H9 (cell line): ENCODE data around the gene NPAT. TPM values are rescaled to one million over a fixed set of nuclear protein-coding genes. Genes with fewer than 3 reads are reported as not detected.

ENCODE experiments used
- DNase-seq: peaks from one replicate; pipeline ENCODE4 v3.0.0-alpha.2; 2017
- H2AFZ ChIP-seq: one replicate; pipeline ENCODE4 v1.6.1; 2013; ENCODE audit warnings: mild to moderate bottlenecking, low read length, control low read depth, moderate library complexity
- H2AK5ac ChIP-seq: 2 replicates; pipeline ENCODE4 v1.6.1; 2013; ENCODE audit warnings: low read length, control low read depth, mixed read lengths; ENCODE audit not compliant: insufficient read length
- H2BK120ac ChIP-seq: one replicate; pipeline ENCODE4 v1.6.1; 2013; ENCODE audit warnings: low read depth, mild to moderate bottlenecking, low read length, control low read depth, inconsistent platforms; ENCODE audit not compliant: poor library complexity, severe bottlenecking
- H2BK12ac ChIP-seq: 2 replicates; pipeline ENCODE4 v1.6.1; 2013; ENCODE audit warnings: low read length, control low read depth, mixed read lengths, low read depth; ENCODE audit not compliant: insufficient read length
- H2BK15ac ChIP-seq: 2 replicates; pipeline ENCODE4 v1.6.1; 2013; ENCODE audit warnings: low read depth, low read length, control low read depth
- H2BK20ac ChIP-seq: one replicate; pipeline ENCODE4 v1.6.1; 2013; ENCODE audit warnings: low read depth, mild to moderate bottlenecking, low read length, control low read depth, inconsistent platforms; ENCODE audit not compliant: poor library complexity, severe bottlenecking
- H2BK5ac ChIP-seq: 2 replicates; pipeline ENCODE4 v1.6.1; 2013; ENCODE audit warnings: low read length, control low read depth, mixed read lengths; ENCODE audit not compliant: insufficient read length
- H3K14ac ChIP-seq: 2 replicates; pipeline ENCODE4 v1.6.1; 2013; ENCODE audit warnings: low read length, control low read depth; ENCODE audit not compliant: insufficient read depth
- H3K18ac ChIP-seq: 2 replicates; pipeline ENCODE4 v1.6.1; 2013; ENCODE audit warnings: low read depth, mild to moderate bottlenecking, mixed read lengths, low read length, control low read depth; ENCODE audit not compliant: insufficient read length
- H3K23ac ChIP-seq: 2 replicates; pipeline ENCODE4 v1.6.1; 2013; ENCODE audit warnings: low read length, control low read depth, mixed read lengths, low read depth; ENCODE audit not compliant: insufficient read length
- H3K23me2 ChIP-seq: 2 replicates; pipeline ENCODE4 v1.6.1; 2013; ENCODE audit warnings: low read depth, mild to moderate bottlenecking, mixed read lengths, low read length, control low read depth; ENCODE audit not compliant: insufficient read length, poor library complexity, severe bottlenecking
- H3K27ac ChIP-seq: 2 replicates; pipeline ENCODE4 v1.5.1; 2013; ENCODE audit warnings: low read length, control low read depth, mixed read lengths, low read depth; ENCODE audit not compliant: insufficient read length
- H3K27me3 ChIP-seq: 2 replicates; pipeline ENCODE4 v1.6.1; 2013; ENCODE audit warnings: low read length, control low read depth, inconsistent platforms; ENCODE audit not compliant: insufficient read depth
- H3K4ac ChIP-seq: 2 replicates; pipeline ENCODE4 v1.6.1; 2013; ENCODE audit warnings: low read depth, mild to moderate bottlenecking, control low read depth, inconsistent platforms, low read length, moderate library complexity
- H3K4me1 ChIP-seq: 2 replicates; pipeline ENCODE4 v1.6.1; 2013; ENCODE audit warnings: low read length, control low read depth, inconsistent platforms; ENCODE audit not compliant: insufficient read depth
- H3K4me2 ChIP-seq: 2 replicates; pipeline ENCODE4 v1.6.1; 2013; ENCODE audit warnings: low read length, control low read depth, mixed read lengths; ENCODE audit not compliant: insufficient read length, insufficient read depth
- H3K56ac ChIP-seq: 2 replicates; pipeline ENCODE4 v1.6.1; 2013; ENCODE audit warnings: low read depth, mild to moderate bottlenecking, mixed read lengths, low read length, control low read depth; ENCODE audit not compliant: insufficient read length
- H3K79me1 ChIP-seq: 2 replicates; pipeline ENCODE4 v1.6.1; 2013; ENCODE audit warnings: low read depth, mild to moderate bottlenecking, moderate library complexity, low read length, control low read depth, inconsistent platforms; ENCODE audit not compliant: insufficient read depth, poor library complexity, severe bottlenecking
- H3K79me2 ChIP-seq: 2 replicates; pipeline ENCODE4 v1.6.1; 2013; ENCODE audit warnings: low read length, control low read depth, inconsistent platforms; ENCODE audit not compliant: insufficient read depth
- H3K9ac ChIP-seq: 2 replicates; pipeline ENCODE4 v1.6.1; 2013; ENCODE audit warnings: low read length, control low read depth, mixed read lengths; ENCODE audit not compliant: insufficient read length; ENCODE audit errors: extremely low read depth
- H3K9me3 ChIP-seq: one replicate; pipeline ENCODE4 v1.6.1; 2013; ENCODE audit warnings: low read depth, low read length, inconsistent platforms; ENCODE audit not compliant: control insufficient read depth
- H3T11ph ChIP-seq: one replicate; pipeline ENCODE4 v1.6.1; 2013; ENCODE audit warnings: mild to moderate bottlenecking, low read length, control low read depth, inconsistent platforms
- H4K20me1 ChIP-seq: one replicate; pipeline ENCODE4 v1.6.1; 2013; ENCODE audit not compliant: control insufficient read depth, insufficient read length, insufficient read depth
- H4K5ac ChIP-seq: 2 replicates; pipeline ENCODE4 v1.6.1; 2013; ENCODE audit warnings: low read depth, mild to moderate bottlenecking, mixed read lengths, low read length, control low read depth; ENCODE audit not compliant: insufficient read length
- H4K8ac ChIP-seq: replicated peaks from 2 replicates; pipeline ENCODE4 v1.6.1; 2013; ENCODE audit warnings: low read length, control low read depth, mixed read lengths, low read depth; ENCODE audit not compliant: insufficient read length
- H4K91ac ChIP-seq: 2 replicates; pipeline ENCODE4 v1.6.1; 2013; ENCODE audit warnings: low read depth, mild to moderate bottlenecking, moderate library complexity, mixed read lengths, low read length, control low read depth; ENCODE audit not compliant: insufficient read length
- H3K27ac Mint-ChIP-seq, 3 experiments: 2 replicates in 2 of 3; 3 replicates in 1 of 3; pipeline ENCODE4 v1.8.0; 2020 to 2021; ENCODE audit warnings: mixed read lengths in 3 of 3, mild to moderate bottlenecking in 1 of 3, moderate library complexity in 1 of 3
- H3K27me3 Mint-ChIP-seq: 2 replicates; pipeline ENCODE4 v1.8.0; 2021; ENCODE audit warnings: low read depth, mild to moderate bottlenecking, moderate library complexity, mixed read lengths
- H3K36me3 Mint-ChIP-seq, 3 experiments: 2 replicates in 2 of 3; 3 replicates in 1 of 3; pipeline ENCODE4 v1.8.0; 2020 to 2021; ENCODE audit warnings: low read depth in 3 of 3, mixed read lengths in 3 of 3; ENCODE audit not compliant: insufficient read depth in 1 of 3
- H3K4me1 Mint-ChIP-seq, 2 experiments: 2 replicates each; pipeline ENCODE4 v1.8.0; 2020; ENCODE audit warnings: mixed read lengths in 2 of 2
- H3K4me3 Mint-ChIP-seq, 2 experiments: 2 replicates in 1 of 2; 3 replicates in 1 of 2; pipeline ENCODE4 v1.8.0; 2020 to 2021; ENCODE audit warnings: mild to moderate bottlenecking in 2 of 2, mixed read lengths in 2 of 2, moderate library complexity in 1 of 2
- H3K9me3 Mint-ChIP-seq, 2 experiments: 2 replicates in 1 of 2; 3 replicates in 1 of 2; pipeline ENCODE4 v1.8.0; 2020; ENCODE audit warnings: mild to moderate bottlenecking in 2 of 2, mixed read lengths in 2 of 2, moderate library complexity in 1 of 2
- CTCF ChIP-seq: fragments of 200-600 bp; sonication (generic); conservative IDR thresholded peaks from 3 replicates; pipeline ENCODE4 v1.8.0; 2021; ENCODE audit warnings: antibody characterized with exemption, mild to moderate bottlenecking
- WGBS: extraction: QIAGEN DNeasy Blood & Tissue Kit; methylation state at CpG from one replicate; pipeline ENCODE4 v1.1.7; 2013; ENCODE audit warnings: missing lambda C conversion rate, low lambda C conversion rate, mixed read lengths; ENCODE audit not compliant: insufficient read length; ENCODE audit errors: extremely low coverage; 5-methylcytosine and 5-hydroxymethylcytosine counted together
- total RNA-seq: library from RNA; stranded (reverse); gene quantifications from 2 replicates; pipeline ENCODE4 v1.2.1, GENCODE V29; 2021

Gene NPAT
- total RNA-seq, 1 experiment from 2014 or later = 22.9 TPM

- Histone ChIP-seq H3K4me1 (peaks cover 6% of the 10 kb centered on the region; the same call in 1 of the 2 replicates), H3T11ph (no peak overlapping the region), H3K79me2 (no peaks in the 10 kb centered on the region; the same call in 1 of the 2 replicates), H2BK5ac (no peak overlapping the region), H4K91ac (no peak overlapping the region), H3K4ac (no peak overlapping the region), H4K5ac (no peak overlapping the region), H3K56ac (no peak overlapping the region), H3K18ac (no peak overlapping the region), H3K14ac (no peak overlapping the region), H3K4me2 (no peak overlapping the region), H2BK15ac (no peak overlapping the region), H2AK5ac (no peak overlapping the region), H2BK20ac (no peak overlapping the region), H2BK120ac (no peak overlapping the region), H3K79me1 (no peaks in the 10 kb centered on the region), H3K27ac (no peak overlapping the region), H2BK12ac (no peak overlapping the region), H3K27me3 (no peaks in the 10 kb centered on the region), H2AFZ (no peak overlapping the region), H3K9me3 (no peaks in the 10 kb centered on the region), H3K9ac (no peak overlapping the region), H4K20me1 (no peaks in the 10 kb centered on the region), H4K8ac (no peak overlapping the region), H3K23me2 (no peaks in the 10 kb centered on the region), H3K23ac (no peak overlapping the region)
- peaks cover 22% of the 10 kb centered on the region in 2 experiments for H3K4me1 Mint-ChIP-seq
- peaks cover 3 to 18% of the 10 kb centered on the region in 2 experiments for H3K9me3 Mint-ChIP-seq
- no peak for DNase-seq
- peaks cover 40 to 57% (median 56%) of the 10 kb centered on the region in 3 experiments for H3K36me3 Mint-ChIP-seq
- TF ChIP-seq CTCF = no peak
- H3K27me3 Mint-ChIP-seq = no peaks in the 10 kb centered on the region
- H3K4me3 Mint-ChIP-seq = no peak overlapping the region
- no CpG with 5 or more reads among the region's 2 CpGs for WGBS
- H3K27ac Mint-ChIP-seq = no peak overlapping the region
These were observed 19.4 kb downstream of the NPAT start for GRCh38 chr11:108203075-108203474.
